Sigmoid colon (tissue), 7 donors: Measurements from ENCODE around the gene DNAJC8. TPM values are rescaled to one million over a fixed set of nuclear protein-coding genes. Genes with fewer than 3 reads are reported as not detected.
A peak's percentile ranks its signal among the peaks of the same experiment; 100 is the strongest.

Source experiments
- DNase-seq: peaks from one replicate; pipeline ENCODE4 v3.0.0-alpha.2; 2019
- H3K27ac ChIP-seq, 4 donors: fragments of 200-600 bp; sonication (generic); one replicate each; pipeline ENCODE4 v1.5.1; 2016 to 2019; ENCODE audit warnings: mild to moderate bottlenecking in 1 of 4
- H3K27me3 ChIP-seq, 3 donors: fragments of 200-600 bp; sonication (generic); one replicate each; pipeline ENCODE4 v1.5.1; 2019; ENCODE audit warnings: mild to moderate bottlenecking in 1 of 3
- H3K36me3 ChIP-seq, 4 donors: fragments of 200-600 bp; sonication (generic); one replicate each; pipeline ENCODE4 v1.5.1; 2016 to 2019
- H3K4me1 ChIP-seq, 4 donors: fragments of 200-600 bp; sonication (generic); one replicate each; pipeline ENCODE4 v1.5.1; 2017 to 2019
- H3K4me3 ChIP-seq, 4 donors: fragments of 200-600 bp; sonication (generic); one replicate each; pipeline ENCODE4 v1.5.1; 2017 to 2019; ENCODE audit warnings: mild to moderate bottlenecking in 2 of 4, moderate library complexity in 1 of 4
- H3K9me3 ChIP-seq, 4 donors: fragments of 200-600 bp in 3 of 4; sonication (generic) in 3 of 4; one replicate each; pipeline versions ENCODE4 v1.5.1 to v1.6.1; 2013 to 2019
- CTCF ChIP-seq, 4 experiments: fragments of 450-650 bp in 3 of 4; fragments of 200-600 bp in 1 of 4; IDR thresholded peaks; one replicate each; pipeline ENCODE4 v1.5.1; 2016 to 2019; ENCODE audit warnings: antibody characterized with exemption in 4 of 4, mild to moderate bottlenecking in 3 of 4, moderate library complexity in 2 of 4
- EP300 ChIP-seq, 4 donors: sonication (generic); formaldehyde crosslinking; IDR thresholded peaks; one replicate each; pipeline ENCODE4 v1.6.1; 2017; ENCODE audit warnings: antibody characterized with exemption in 4 of 4
- POLR2A ChIP-seq, 2 donors: fragments of 450-650 bp; IDR thresholded peaks; one replicate each; pipeline ENCODE4 v1.6.1; 2016; ENCODE audit warnings: antibody characterized with exemption in 2 of 2, mild to moderate bottlenecking in 2 of 2, moderate library complexity in 2 of 2
- POLR2AphosphoS5 ChIP-seq, 4 donors: sonication (generic); formaldehyde crosslinking; IDR thresholded peaks; one replicate each; pipeline ENCODE4 v1.6.1; 2017; ENCODE audit warnings: antibody characterized with exemption in 4 of 4
- WGBS, 2 donors: extraction: QIAGEN DNeasy Blood & Tissue Kit; methylation state at CpG; one replicate each; pipeline ENCODE4 v1.1.7; 2013; 5-methylcytosine and 5-hydroxymethylcytosine counted together
- intact Hi-C: fragments of 100-400 bp; cut with DNase I; formaldehyde crosslinking; loops from one replicate; pipeline ENCODE4 v1.15.1; 2023
- polyA plus RNA-seq, 3 donors: library from polyadenylated mRNA; stranded (reverse); fragments of 200-250 nt; gene quantifications; one replicate each; pipeline ENCODE4 v1.2.3, GENCODE V29; 2013
- total RNA-seq, 4 donors: library from RNA; depleted of rRNA; stranded (reverse); fragments of >200 nt; gene quantifications; one replicate each; pipeline ENCODE4 v1.1.0, GENCODE V29; 2016
- donor health status: healthy with polysubstance abuse.
- donor health status: Bipolar disorder and iron deficiency.
- donor health status: healthy.

Gene DNAJC8, protein sequence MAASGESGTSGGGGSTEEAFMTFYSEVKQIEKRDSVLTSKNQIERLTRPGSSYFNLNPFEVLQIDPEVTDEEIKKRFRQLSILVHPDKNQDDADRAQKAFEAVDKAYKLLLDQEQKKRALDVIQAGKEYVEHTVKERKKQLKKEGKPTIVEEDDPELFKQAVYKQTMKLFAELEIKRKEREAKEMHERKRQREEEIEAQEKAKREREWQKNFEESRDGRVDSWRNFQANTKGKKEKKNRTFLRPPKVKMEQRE
- total RNA-seq (10 to 100 TPM; 87.8 to 94.3 (median 94.2) TPM), polyA plus RNA-seq (10 to 100 TPM; 64.5 to 79.3 (median 73.2) TPM)

- peaks cover 0 to 49% (median 40%) of the 10 kb centered on the region in 4 donors for H3K4me1 ChIP-seq
Measured at GRCh38 chr1:28232558-28233263, at the start of gene DNAJC8. Gene DNAJC8 (minus strand): TSS chr1:28233029. CDS start chr1:28232998, 31 bp downstream.

GRCh38 chr1:28281608-28282425 lies 49.0 kb upstream of the DNAJC8 start:
- H3K27me3 ChIP-seq, result no peaks in the 10 kb centered on the region
- H3K4me1 ChIP-seq, result no peaks in the 10 kb centered on the region
- H3K4me3 ChIP-seq, result no peak overlapping the region
- no peak overlapping the region for H3K27ac ChIP-seq
- 37 to 79% methylated on average over 14 of the region's 14 CpGs for WGBS, 2 donors
- TF ChIP-seq POLR2A (IDR thresholded peaks at IDR 0.05) (no peak), POLR2AphosphoS5 (IDR thresholded peaks at IDR 0.05) (no peak), EP300 (IDR thresholded peaks at IDR 0.05) (no peak), CTCF (IDR thresholded peaks at IDR 0.05) (no peak)
- intact Hi-C loops, result no loop called here
- H3K9me3 ChIP-seq, result no peaks in the 10 kb centered on the region
- no peak for DNase-seq
- peaks cover 7 to 58% (median 22%) of the 10 kb centered on the region in 4 donors for H3K36me3 ChIP-seq

More at GRCh38 chr1:28232558-28233263, at the start of gene DNAJC8:
- Histone ChIP-seq H3K36me3 (peaks cover 0 to 22% (median 4%) of the 10 kb centered on the region in 4 donors), H3K27ac (peak within 1 kb of the TSS; percentile 79 to 88 (median 82)), H3K9me3 (no peaks in the 10 kb centered on the region), H3K27me3 (no peaks in the 10 kb centered on the region), H3K4me3 (peak within 1 kb of the TSS; percentile 57 to 99 (median 90))
- TF ChIP-seq POLR2A (IDR thresholded peaks at IDR 0.05) (peak; percentile 72 to 85), CTCF (IDR thresholded peaks at IDR 0.05) (no peak), EP300 (IDR thresholded peaks at IDR 0.05) (peak in 1 of 4 donors; percentile 66), POLR2AphosphoS5 (IDR thresholded peaks at IDR 0.05) (peak; percentile 94 to 97 (median 94))
- DNase-seq, result peak; percentile 98
- intact Hi-C loops, result loop anchor here (5.0 to 10.0 kb wide), 3 partner anchors 145 to 352 kb away; partner anchors contain the start of genes EYA3 and RCC1
- 1% methylated on average over 40 of the region's 40 CpGs for WGBS, 2 donors

- Histone ChIP-seq H3K27ac (peak overlapping the region in 1 of 4 donors; percentile 27), H3K9me3 (no peaks in the 10 kb centered on the region), H3K4me3 (no peak overlapping the region), H3K4me1 (no peaks in the 10 kb centered on the region), H3K27me3 (no peaks in the 10 kb centered on the region), H3K36me3 (peaks cover 7 to 64% (median 23%) of the 10 kb centered on the region in 4 donors)
- TF ChIP-seq POLR2AphosphoS5 (IDR thresholded peaks at IDR 0.05) (no peak), EP300 (IDR thresholded peaks at IDR 0.05) (no peak), POLR2A (IDR thresholded peaks at IDR 0.05) (no peak), CTCF (IDR thresholded peaks at IDR 0.05) (no peak)
- 48 to 77% methylated on average over 5 of the region's 5 CpGs for WGBS, 2 donors
- intact Hi-C loops, result no loop called here
- no peak for DNase-seq
Measured at GRCh38 chr1:28280977-28281381, 48.1 kb upstream of the DNAJC8 start.

GRCh38 chr1:28280501-28280900 lies 47.7 kb upstream of the DNAJC8 start:
- H3K9me3 ChIP-seq, result no peaks in the 10 kb centered on the region

More at GRCh38 chr1:28280501-28280900, 47.7 kb upstream of the DNAJC8 start:
- Histone ChIP-seq H3K27ac (peak overlapping the region in 1 of 4 donors; percentile 27), H3K4me3 (no peak overlapping the region), H3K4me1 (no peaks in the 10 kb centered on the region), H3K36me3 (peaks cover 7 to 69% (median 25%) of the 10 kb centered on the region in 4 donors), H3K27me3 (no peaks in the 10 kb centered on the region)
- DNase-seq, result no peak
- TF ChIP-seq CTCF (IDR thresholded peaks at IDR 0.05), result no peak
- TF ChIP-seq POLR2A (IDR thresholded peaks at IDR 0.05), result no peak
- no peak for TF ChIP-seq POLR2AphosphoS5 (IDR thresholded peaks at IDR 0.05)
- TF ChIP-seq EP300 (IDR thresholded peaks at IDR 0.05), result no peak
- WGBS, 2 donors, result 86 to 90% methylated on average over 8 of the region's 8 CpGs
- intact Hi-C loops, result no loop called here
